T-helper 1 cell treated with Interleukin-12 subunit alpha and Interleukin-12 subunit beta and Interleukin-4 antibody, amounts not matched to agents 30 ng/mL and 1 ng/mL, for 36 hours (primary cell): ENCODE data around the gene YJEFN3. TPM values are rescaled to one million over a fixed set of nuclear protein-coding genes. Genes with fewer than 3 reads are reported as not detected.

ENCODE experiments used
- intact Hi-C: fragments of 100-400 bp; cut with micrococcal nuclease; formaldehyde crosslinking; loops from one replicate; pipeline ENCODE4 v1.15.1; 2024
- total RNA-seq: library from RNA; stranded (reverse); gene quantifications from 2 replicates; pipeline ENCODE4 v1.2.3, GENCODE V29; 2022

YJEFN3 gene
- total RNA-seq, 1 donor from 2014 or later = 11.8 TPM

GRCh38 chr19:19495614-19496603, 32.8 kb upstream of the YJEFN3 start:
- intact Hi-C loops = no loop called here

- intact Hi-C loops = no loop called here
Observed at GRCh38 chr19:19498255-19498991, 30.3 kb upstream of the YJEFN3 start.

GRCh38 chr19:19499272-19499995, 29.3 kb upstream of the YJEFN3 start:
- intact Hi-C loops = no loop called here

GRCh38 chr19:19500975-19501644, 27.6 kb upstream of the YJEFN3 start:
- intact Hi-C loops = no loop called here

GRCh38 chr19:19501798-19502197, 26.9 kb upstream of the YJEFN3 start:
- intact Hi-C loops = no loop called here

GRCh38 chr19:19502281-19502680, 26.4 kb upstream of the YJEFN3 start:
- intact Hi-C loops = no loop called here

- intact Hi-C loops = no loop called here
Observed at GRCh38 chr19:19502808-19503602, 25.7 kb upstream of the YJEFN3 start.

GRCh38 chr19:19504754-19505668, 23.7 kb upstream of the YJEFN3 start:
- intact Hi-C loops = no loop called here

GRCh38 chr19:19505669-19506326, 22.9 kb upstream of the YJEFN3 start:
- intact Hi-C loops = no loop called here

- intact Hi-C loops = no loop called here
Observed at GRCh38 chr19:19506592-19506991, 22.1 kb upstream of the YJEFN3 start.

- intact Hi-C loops = no loop called here
Observed at GRCh38 chr19:19507354-19507753, 21.4 kb upstream of the YJEFN3 start.

- intact Hi-C loops = no loop called here
Observed at GRCh38 chr19:19508217-19508616, 20.5 kb upstream of the YJEFN3 start.

GRCh38 chr19:19510432-19510831, 18.3 kb upstream of the YJEFN3 start:
- intact Hi-C loops = no loop called here

GRCh38 chr19:19513682-19514081, 15.0 kb upstream of the YJEFN3 start:
- intact Hi-C loops = no loop called here

GRCh38 chr19:19514215-19514657, 14.5 kb upstream of the YJEFN3 start:
- intact Hi-C loops = no loop called here

- intact Hi-C loops = loop anchor here (5.0 kb wide), 1 partner anchor 442 kb away; no protein-coding TSS in a partner anchor
Observed at GRCh38 chr19:19514881-19515641, 13.7 kb upstream of the YJEFN3 start, which contains the start of gene TSSK6. Gene TSSK6, minus strand, starts transcription at chr19:19515548. Its CDS starts 121 bp downstream, at chr19:19515427.
